Stimulated activated CD8-positive, alpha-beta memory T cell treated with anti-CD3 and anti-CD28 coated beads, Interleukin-12 subunit alpha, Interleukin-12 subunit beta, amount 100 ng/mL, for 24 hours (primary cell): ENCODE data around the gene SNX8.

Experiments used
- DNase-seq: peaks from one replicate; pipeline ENCODE4 v3.0.0-alpha.2; 2020; ENCODE audit errors: extremely low read depth

Gene SNX8

DNA sequence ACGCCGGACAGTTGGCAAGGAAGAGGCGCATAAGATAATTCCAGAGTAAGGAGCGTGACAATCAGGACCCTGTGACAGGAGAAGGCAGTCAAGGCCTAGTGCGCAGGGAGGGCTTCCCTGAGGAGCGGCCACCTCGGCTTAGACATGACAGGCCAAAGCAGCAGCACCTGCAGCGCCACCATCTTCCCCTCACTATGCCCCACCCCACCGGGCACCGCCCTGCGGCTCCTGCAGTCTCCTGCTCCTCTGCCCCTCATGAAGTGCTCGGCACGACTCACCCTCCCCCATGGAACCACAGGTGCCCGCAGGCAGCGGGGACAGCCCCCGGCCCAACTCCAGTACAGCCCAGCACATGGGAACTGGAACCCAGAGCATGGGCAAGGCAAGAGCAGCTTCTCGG is 93.3 kb downstream of the SNX8 start:
- no peak for DNase-seq

- DNase-seq = no peak
Measured at GRCh38 chr7:2220506-2220905, 93.7 kb downstream of the SNX8 start.

- DNase-seq = no peak
Measured at GRCh38 chr7:2220030-2220429, 94.2 kb downstream of the SNX8 start.

- DNase-seq = no peak
Measured at GRCh38 chr7:2219606-2220005, 94.6 kb downstream of the SNX8 start.

DNA sequence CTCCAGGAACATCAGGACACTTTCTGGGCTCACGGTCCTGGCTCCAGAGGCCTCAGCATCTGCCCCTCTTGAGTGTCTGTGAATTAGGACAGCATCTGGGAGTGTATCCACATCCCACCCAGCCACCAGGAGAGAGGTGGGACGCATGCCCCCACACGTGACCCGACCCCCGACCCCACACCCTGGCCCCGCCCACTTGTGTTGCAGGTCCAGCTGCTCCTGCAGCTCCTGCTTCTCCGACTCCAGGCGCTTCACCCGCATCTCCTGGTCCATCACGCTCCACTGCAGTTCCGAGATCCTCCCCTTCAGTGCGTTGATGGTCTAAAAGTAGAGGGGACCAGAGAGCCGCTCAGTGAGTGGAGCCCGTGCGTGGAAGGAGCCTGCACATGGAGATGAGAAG is 95.1 kb downstream of the SNX8 start:
- no peak for DNase-seq

- no peak for DNase-seq
Measured at GRCh38 chr7:2218444-2218785, 95.8 kb downstream of the SNX8 start.

- DNase-seq = no peak
Measured at GRCh38 chr7:2217716-2218443, 96.4 kb downstream of the SNX8 start.

DNA sequence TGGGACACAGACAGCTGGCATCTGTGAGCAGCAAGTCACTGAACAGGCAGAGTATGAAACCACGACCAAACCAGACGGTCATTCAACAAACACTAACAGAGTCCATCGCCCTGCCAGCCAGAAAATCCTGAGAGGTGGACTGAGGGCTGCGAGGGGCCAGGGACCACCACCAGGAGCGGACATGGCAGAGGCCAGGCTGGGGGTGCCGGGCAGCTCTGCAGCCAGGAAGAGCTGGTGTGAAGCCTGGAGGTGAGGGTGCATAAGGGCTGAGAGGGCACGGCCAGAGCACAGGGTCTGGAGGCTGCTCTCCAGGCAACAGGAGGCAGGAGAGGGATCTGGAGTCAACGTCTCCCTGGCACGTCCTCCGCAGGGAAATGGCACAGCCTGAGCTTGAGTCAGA is 97.0 kb downstream of the SNX8 start:
- DNase-seq = no peak

GRCh38 chr7:2215851-2216250 is 98.4 kb downstream of the SNX8 start:
- no peak for DNase-seq

GRCh38 chr7:2214636-2215035 is 99.6 kb downstream of the SNX8 start:
- DNase-seq = no peak

GRCh38 chr7:2213551-2214215 is 100.6 kb downstream of the SNX8 start:
- no peak for DNase-seq

GRCh38 chr7:2212906-2213305 is 101.3 kb downstream of the SNX8 start:
- no peak for DNase-seq

DNA sequence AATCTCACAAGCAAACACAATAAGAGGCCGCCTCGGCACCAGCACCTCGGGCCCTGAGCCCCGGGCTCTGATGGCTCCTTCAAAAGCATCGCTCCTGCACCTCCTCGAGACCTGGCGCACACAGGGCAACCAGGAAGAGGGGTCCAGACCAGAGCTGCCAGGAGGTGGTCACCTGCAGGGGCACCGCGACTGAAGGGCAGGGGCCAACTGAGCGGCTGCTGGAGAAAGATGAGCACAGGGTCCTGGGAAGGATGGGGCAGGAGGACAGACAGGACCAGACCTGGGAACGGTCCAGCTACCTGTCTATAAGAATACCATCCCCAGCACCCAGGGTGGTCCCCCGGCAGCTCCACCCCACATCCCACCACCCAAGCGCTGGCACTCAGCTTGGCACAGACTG is 102.3 kb downstream of the SNX8 start:
- no peak for DNase-seq

- DNase-seq = no peak
Measured at GRCh38 chr7:2211259-2211880, 102.9 kb downstream of the SNX8 start.

GRCh38 chr7:2210551-2211258 is 103.5 kb downstream of the SNX8 start:
- DNase-seq = no peak

- no peak for DNase-seq
Measured at GRCh38 chr7:2209961-2210323, 104.3 kb downstream of the SNX8 start.

GRCh38 chr7:2209146-2209960 is 104.9 kb downstream of the SNX8 start:
- DNase-seq = no peak

DNA sequence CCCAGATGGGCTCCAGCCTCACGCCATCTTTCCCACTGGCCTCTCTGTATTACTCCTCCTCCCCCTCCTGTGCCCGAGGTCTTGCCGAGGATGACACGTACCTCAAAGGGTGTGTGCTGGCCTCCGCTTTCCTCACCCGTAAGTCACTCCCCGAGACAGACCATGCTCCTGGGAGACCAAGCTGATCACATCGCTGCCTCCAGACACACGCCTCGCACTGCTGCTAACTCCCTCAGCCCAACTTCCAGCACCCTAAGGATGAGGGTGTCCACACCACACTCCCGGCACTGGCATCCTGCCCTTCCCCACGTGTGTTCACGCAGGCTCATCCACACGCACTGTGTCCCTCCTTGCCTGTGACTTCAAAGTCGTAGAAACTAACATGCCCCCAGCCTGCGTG is 105.5 kb downstream of the SNX8 start:
- DNase-seq = no peak

- DNase-seq = no peak
Measured at GRCh38 chr7:2205036-2205780, 109.0 kb downstream of the SNX8 start.

- DNase-seq = no peak
Measured at GRCh38 chr7:2204446-2204845, 109.8 kb downstream of the SNX8 start.

DNA sequence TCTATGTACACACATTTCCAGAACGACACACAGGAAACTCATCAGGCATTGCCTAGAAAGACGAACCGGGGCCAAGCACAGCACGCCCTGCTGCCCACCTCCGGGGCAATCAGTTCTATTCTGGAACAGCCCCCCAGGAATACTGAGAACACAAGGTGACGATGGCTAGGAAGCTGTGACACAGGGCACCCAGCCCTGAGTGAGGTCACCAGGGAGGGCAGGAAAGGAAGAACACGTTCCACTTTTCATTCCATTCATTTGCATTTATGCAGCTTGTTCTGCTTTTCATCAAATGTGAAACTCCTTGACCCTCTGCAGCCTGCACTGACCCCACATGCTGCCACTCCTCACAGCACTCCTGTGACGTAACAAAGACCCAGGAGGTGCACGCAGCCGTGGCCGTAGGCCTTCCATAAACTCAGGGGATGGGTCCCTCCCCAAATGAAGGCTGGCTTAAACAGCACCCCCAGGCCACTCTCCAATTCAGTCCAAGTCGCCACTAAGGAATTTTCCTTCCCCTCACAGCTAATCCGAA is 110.4 kb downstream of the SNX8 start:
- no peak for DNase-seq
